GM19099 (cell line): Measurements from ENCODE around the gene ITGB2.

Experiments
- POLR2A ChIP-seq: IDR thresholded peaks from 3 replicates; pipeline ENCODE4 v1.6.1; 2011; ENCODE audit warnings: low read depth; ENCODE audit not compliant: insufficient read length; ENCODE audit errors: extremely low read depth

ITGB2 gene

DNA sequence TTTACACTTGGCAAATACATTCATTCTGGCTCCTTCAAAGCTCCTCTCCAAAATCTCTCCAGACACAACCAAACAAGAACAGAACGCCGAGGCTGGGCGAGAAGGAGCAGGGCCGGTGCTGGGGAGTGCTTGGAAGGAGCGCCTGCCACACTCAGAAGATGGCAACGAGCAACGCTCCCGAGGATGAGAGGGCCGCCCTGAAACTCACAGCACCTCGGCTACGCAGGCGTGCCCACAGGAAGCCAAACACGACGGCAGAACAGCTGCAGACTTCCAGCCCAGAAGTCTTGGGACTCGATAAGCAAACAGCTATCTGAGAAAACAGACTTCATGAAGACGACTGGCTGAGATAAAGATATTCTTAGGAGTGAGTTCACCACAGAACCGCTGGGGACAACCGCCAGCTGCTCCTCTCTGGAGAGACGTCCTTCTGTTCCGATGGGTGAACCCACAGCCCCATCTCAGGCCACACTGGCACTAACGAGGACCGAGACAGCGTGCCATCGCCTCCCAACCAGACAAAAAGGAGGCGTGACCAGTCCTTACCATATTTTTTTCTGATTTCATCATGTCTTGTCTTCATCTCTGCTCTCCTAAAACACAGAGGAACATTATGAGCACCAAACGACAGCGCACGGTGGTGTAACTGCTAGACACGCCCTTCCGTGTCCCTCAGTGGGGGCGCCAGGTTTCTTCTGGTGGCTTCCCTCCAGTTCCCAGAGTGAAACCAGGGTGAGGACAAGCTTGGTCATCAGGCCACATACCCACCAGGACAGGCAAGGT is 65.8 kb downstream of the ITGB2 start:
- no peak for TF ChIP-seq POLR2A

GRCh38 chr21:44854391-44854663 is 66.4 kb downstream of the ITGB2 start:
- TF ChIP-seq POLR2A = no peak

GRCh38 chr21:44853601-44854390 is 66.9 kb downstream of the ITGB2 start:
- no peak for TF ChIP-seq POLR2A

DNA sequence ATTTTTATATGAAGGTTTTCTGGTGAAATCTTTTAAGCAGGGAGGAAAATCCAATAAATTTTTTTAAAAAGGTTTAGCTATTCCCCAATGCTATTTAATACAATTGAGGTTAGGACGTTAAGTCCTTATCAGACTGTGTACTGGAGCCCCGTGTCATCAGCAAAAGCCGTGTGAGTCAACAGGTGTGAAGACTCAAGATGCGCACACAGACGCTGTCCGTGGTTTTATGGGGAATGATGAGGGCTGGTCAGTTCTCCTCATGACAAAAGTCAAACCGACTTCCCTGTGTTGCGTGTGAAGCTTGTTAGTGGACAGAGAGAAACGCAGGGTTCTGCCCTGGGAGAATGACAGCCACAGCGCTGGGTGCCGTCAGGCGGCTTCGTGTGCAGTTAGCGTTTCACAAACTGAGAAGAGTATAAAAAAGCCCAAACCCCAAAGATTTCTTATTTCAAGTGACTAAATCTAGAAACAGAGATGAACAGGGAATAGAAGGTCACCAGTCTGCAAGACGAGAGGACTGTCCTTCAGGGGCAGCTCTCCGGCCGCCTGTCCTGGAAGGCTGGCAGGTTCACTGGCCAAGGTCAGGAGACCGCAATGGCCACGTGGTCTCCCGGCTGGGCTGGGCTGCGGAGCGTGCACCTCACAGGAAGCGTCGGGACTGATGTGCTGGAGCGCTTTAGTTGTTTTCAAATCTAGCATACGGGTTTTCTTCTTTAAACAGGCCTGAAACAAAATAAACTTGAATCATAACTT is 69.6 kb downstream of the ITGB2 start:
- TF ChIP-seq POLR2A = no peak

GRCh38 chr21:44850208-44850800 is 70.4 kb downstream of the ITGB2 start:
- TF ChIP-seq POLR2A = no peak

- TF ChIP-seq POLR2A = no peak
Observed at GRCh38 chr21:44849616-44850130, 71.0 kb downstream of the ITGB2 start.

GRCh38 chr21:44848821-44849521 is 71.7 kb downstream of the ITGB2 start:
- no peak for TF ChIP-seq POLR2A

DNA sequence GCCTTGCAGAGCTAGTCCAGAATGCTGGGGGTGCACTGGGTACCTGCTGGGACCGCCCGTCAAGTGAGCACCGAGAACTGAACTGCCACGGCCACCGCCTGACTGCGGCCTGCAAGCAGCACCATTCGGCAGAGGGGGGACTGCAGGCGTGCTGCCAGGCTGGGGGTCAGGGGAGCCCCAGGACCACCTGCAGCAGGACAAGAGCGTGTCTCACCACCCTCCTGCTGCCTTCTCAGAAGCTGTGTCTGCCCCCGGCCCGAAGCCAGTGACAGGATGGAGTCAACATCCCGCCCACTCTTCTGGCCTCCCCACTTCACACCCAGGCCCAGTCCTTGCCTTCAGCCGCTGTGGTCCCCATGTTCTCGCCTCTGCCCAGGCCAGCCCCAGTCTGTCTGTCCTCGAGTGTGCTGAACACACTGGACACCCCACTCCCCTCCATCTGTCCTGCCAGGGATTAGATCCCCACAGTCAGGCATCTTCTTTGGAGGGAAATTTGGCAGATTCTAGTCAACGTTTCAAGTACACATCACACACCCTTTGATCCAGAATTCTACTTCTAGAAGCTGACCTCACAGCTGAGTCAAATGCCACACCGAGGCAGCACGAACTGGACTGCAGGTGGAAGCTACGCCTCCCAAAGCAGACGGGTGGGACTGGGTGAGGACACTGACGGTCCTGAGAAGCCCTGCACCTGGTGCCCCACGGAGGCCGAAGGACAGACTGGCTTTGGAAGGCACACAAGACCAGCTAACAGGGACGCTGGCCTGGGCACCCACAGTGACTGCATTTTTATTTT is 73.2 kb downstream of the ITGB2 start:
- TF ChIP-seq POLR2A = no peak

- no peak for TF ChIP-seq POLR2A
Observed at GRCh38 chr21:44846485-44847260, 74.0 kb downstream of the ITGB2 start.

DNA sequence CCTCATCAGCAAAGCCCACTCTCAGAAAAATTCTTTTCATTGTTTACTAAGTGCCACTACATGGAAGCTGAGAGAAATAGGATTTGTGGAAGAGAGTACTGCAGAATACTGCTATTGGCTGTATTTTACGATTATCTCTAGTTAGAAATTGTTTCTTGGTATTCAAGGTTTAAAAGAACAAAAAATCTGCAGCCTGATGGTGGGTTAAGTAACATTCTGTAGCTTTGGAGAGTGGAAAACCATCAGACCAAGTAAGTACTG is 74.5 kb downstream of the ITGB2 start:
- no peak for TF ChIP-seq POLR2A

DNA sequence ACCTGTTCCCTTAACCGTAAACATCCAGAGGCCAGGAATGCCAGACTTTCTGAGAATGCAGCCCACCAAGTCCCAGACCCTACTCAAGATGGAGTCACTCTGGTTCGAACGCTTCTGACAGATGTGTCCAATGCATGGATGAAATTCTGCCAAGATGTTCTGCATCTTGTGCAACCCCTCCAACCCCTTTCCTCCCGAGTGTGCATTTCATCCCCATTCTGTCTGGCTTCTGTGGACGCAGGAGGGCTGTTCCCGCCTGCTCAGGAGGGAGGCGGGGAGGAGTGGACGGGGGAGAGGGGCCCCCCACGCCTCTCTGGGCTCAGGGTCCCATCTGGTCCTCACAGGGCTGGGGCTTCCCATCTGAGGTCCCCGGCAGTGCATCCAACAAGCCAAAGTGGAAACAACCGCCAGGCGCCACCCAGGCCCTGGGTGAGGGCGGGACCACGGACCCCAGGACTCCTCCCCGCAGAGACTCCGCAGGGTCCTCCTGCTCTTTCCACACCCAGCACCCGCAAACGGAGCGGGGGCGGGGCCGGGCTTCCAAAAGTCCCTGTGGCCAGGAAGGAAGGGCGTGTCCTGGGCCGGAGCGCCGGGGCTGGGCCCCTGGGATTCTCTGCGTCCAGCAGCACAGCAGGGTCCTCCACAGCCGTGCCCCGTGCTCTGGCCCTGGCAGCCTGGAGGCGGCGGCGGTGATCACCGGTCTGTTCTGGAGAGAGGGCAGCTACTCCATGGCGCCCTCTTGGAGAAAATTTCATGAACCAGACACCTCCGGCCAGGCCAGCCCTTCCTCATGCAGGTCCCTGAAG is 75.1 kb downstream of the ITGB2 start:
- no peak for TF ChIP-seq POLR2A

- TF ChIP-seq POLR2A = no peak
Observed at GRCh38 chr21:44844256-44844655, 76.4 kb downstream of the ITGB2 start.

DNA sequence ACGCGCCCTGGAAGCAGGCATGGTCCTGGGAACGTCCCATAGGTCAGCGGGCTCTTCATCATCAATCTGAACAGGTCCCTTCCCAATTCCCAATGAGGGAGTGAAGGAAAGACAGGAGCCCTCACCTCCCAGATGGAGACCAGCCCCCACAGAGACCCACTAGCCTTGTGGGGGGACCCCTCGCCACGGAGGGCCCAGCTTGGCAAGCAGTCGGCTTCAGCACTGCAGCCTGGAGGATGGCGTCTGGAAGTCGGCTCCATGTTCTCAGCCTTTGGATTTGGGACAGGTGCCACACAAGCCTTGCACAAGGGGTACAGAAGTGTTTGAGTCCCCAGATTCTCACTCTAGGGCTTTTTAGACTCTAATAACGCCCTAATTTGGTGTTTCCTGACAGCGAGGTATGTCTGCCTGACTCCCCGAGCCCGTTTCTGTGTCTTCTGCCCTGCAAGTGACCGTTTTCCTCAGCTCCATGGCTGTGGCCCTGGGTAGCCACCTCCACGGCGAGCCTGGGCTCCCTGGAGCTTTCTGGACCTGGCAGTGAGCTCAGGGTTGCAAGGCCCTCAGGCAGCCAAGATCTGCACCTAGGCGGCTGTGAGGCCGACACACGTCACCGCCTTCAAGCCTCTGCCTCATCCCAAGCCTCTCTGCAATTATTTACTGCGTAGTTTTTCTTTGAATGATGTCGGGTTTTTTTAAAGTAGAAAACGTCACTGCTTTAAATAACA is 77.8 kb downstream of the ITGB2 start:
- TF ChIP-seq POLR2A = no peak
